ENCODE results near the gene NAT8L. TPM values are rescaled to one million over a fixed set of nuclear protein-coding genes. Genes with fewer than 3 reads are reported as not detected.

Gene NAT8L
- total RNA-seq, 1 donor, result under 0.01 TPM

GRCh38 chr4:2089222-2089621 is 30.1 kb downstream of the NAT8L start:
- no peak for DNase-seq (ENCODE audit: insufficient read length, low spot score, missing footprints)
- Histone ChIP-seq H3K79me2 (ENCODE audit: insufficient read depth, low read length) (no peaks in the 10 kb centered on the region), H3K36me3 (ENCODE audit: insufficient read depth, low read length) (no peaks in the 10 kb centered on the region), H3K9me3 (ENCODE audit: low read depth, low read length) (no peaks in the 10 kb centered on the region), H3K27me3 (ENCODE audit: insufficient read depth, low read length) (no peaks in the 10 kb centered on the region), H3K4me2 (ENCODE audit: insufficient read depth, low read length) (no peak overlapping the region), H3K4me1 (ENCODE audit: insufficient read depth, low read length) (no peaks in the 10 kb centered on the region), H3K4me3 (ENCODE audit: insufficient read depth, low read length) (no peak overlapping the region), H4K20me1 (ENCODE audit: insufficient read depth, low read length) (no peaks in the 10 kb centered on the region), H3K27ac (ENCODE audit: low read depth, low read length) (no peak overlapping the region), H2AFZ (ENCODE audit: low read length) (no peak overlapping the region)
- no peak for TF ChIP-seq CTCF (IDR thresholded peaks at IDR 0.05; ENCODE audit: extremely low read depth, low read depth, low read length)

GRCh38 chr4:2090642-2091041 is 31.5 kb downstream of the NAT8L start:
- no peak overlapping the region for H3K4me3 ChIP-seq (ENCODE audit: insufficient read depth, low read length)
- peak; percentile 3 for DNase-seq (ENCODE audit: insufficient read length, low spot score, missing footprints)
- H3K4me1 ChIP-seq (ENCODE audit: insufficient read depth, low read length), result no peaks in the 10 kb centered on the region
- H2AFZ ChIP-seq (ENCODE audit: low read length), result no peak overlapping the region
- no peaks in the 10 kb centered on the region for H4K20me1 ChIP-seq (ENCODE audit: insufficient read depth, low read length)
- H3K27ac ChIP-seq (ENCODE audit: low read depth, low read length), result no peak overlapping the region
- no peaks in the 10 kb centered on the region for H3K36me3 ChIP-seq (ENCODE audit: insufficient read depth, low read length)
- no peaks in the 10 kb centered on the region for H3K27me3 ChIP-seq (ENCODE audit: insufficient read depth, low read length)
- H3K9me3 ChIP-seq (ENCODE audit: low read depth, low read length), result no peaks in the 10 kb centered on the region
- TF ChIP-seq CTCF (IDR thresholded peaks at IDR 0.05; ENCODE audit: extremely low read depth, low read depth, low read length), result no peak
- no peak overlapping the region for H3K4me2 ChIP-seq (ENCODE audit: insufficient read depth, low read length)
- no peaks in the 10 kb centered on the region for H3K79me2 ChIP-seq (ENCODE audit: insufficient read depth, low read length)

- peak; percentile 11 for DNase-seq (ENCODE audit: insufficient read length, low spot score, missing footprints)
These were observed 33.0 kb downstream of the NAT8L start for GRCh38 chr4:2091990-2092668.

GRCh38 chr4:2092669-2093053 is 33.5 kb downstream of the NAT8L start:
- Histone ChIP-seq H3K27me3 (ENCODE audit: insufficient read depth, low read length) (no peaks in the 10 kb centered on the region), H3K4me2 (ENCODE audit: insufficient read depth, low read length) (no peak overlapping the region), H2AFZ (ENCODE audit: low read length) (no peak overlapping the region), H3K79me2 (ENCODE audit: insufficient read depth, low read length) (no peaks in the 10 kb centered on the region), H3K4me1 (ENCODE audit: insufficient read depth, low read length) (no peaks in the 10 kb centered on the region), H4K20me1 (ENCODE audit: insufficient read depth, low read length) (no peaks in the 10 kb centered on the region), H3K9me3 (ENCODE audit: low read depth, low read length) (peaks cover 5% of the 10 kb centered on the region), H3K4me3 (ENCODE audit: insufficient read depth, low read length) (no peak overlapping the region), H3K27ac (ENCODE audit: low read depth, low read length) (no peak overlapping the region), H3K36me3 (ENCODE audit: insufficient read depth, low read length) (no peaks in the 10 kb centered on the region)
- no peak for TF ChIP-seq CTCF (IDR thresholded peaks at IDR 0.05; ENCODE audit: extremely low read depth, low read depth, low read length)
- DNase-seq (ENCODE audit: insufficient read length, low spot score, missing footprints), result peak; percentile 13

More at GRCh38 chr4:2091990-2092668, 33.0 kb downstream of the NAT8L start:
- Histone ChIP-seq H2AFZ (ENCODE audit: low read length) (no peak overlapping the region), H3K4me2 (ENCODE audit: insufficient read depth, low read length) (no peak overlapping the region), H3K4me3 (ENCODE audit: insufficient read depth, low read length) (no peak overlapping the region), H4K20me1 (ENCODE audit: insufficient read depth, low read length) (no peaks in the 10 kb centered on the region), H3K27me3 (ENCODE audit: insufficient read depth, low read length) (no peaks in the 10 kb centered on the region), H3K4me1 (ENCODE audit: insufficient read depth, low read length) (no peaks in the 10 kb centered on the region), H3K36me3 (ENCODE audit: insufficient read depth, low read length) (no peaks in the 10 kb centered on the region), H3K9me3 (ENCODE audit: low read depth, low read length) (peaks cover 5% of the 10 kb centered on the region), H3K27ac (ENCODE audit: low read depth, low read length) (no peak overlapping the region), H3K79me2 (ENCODE audit: insufficient read depth, low read length) (no peaks in the 10 kb centered on the region)
- no peak for TF ChIP-seq CTCF (IDR thresholded peaks at IDR 0.05; ENCODE audit: extremely low read depth, low read depth, low read length)
